Measurements from ENCODE around the gene NIN.

GRCh38 chr14:50796390-50796789 is 34.6 kb downstream of the NIN start:
- TF ChIP-seq CTCF (conservative IDR thresholded peaks at IDR 0.05) (no peak), ZFX (IDR thresholded peaks at IDR 0.05) (no peak)
